Prostate gland (tissue), 2 donors: Measurements from ENCODE around the gene IGF1. TPM values are rescaled to one million over a fixed set of nuclear protein-coding genes. Genes with fewer than 3 reads are reported as not detected.
"Not testable (repeated sequence)": the region's sequence is repeated elsewhere in the genome, so short reads cannot be mapped to it uniquely, and the experiment has no call there.

ENCODE experiments used
- DNase-seq: peaks from one replicate; pipeline ENCODE4 v3.0.0-alpha.2; 2019; ENCODE audit warnings: low spot score
- H3K27ac ChIP-seq, 2 donors: fragments of 200-600 bp; sonication (generic); 2 replicates each; pipeline ENCODE4 v1.5.1; 2017 to 2019
- H3K27me3 ChIP-seq: fragments of 200-600 bp; sonication (generic); replicated peaks from 2 replicates; pipeline ENCODE4 v1.5.1; 2019; ENCODE audit not compliant: insufficient read depth
- H3K36me3 ChIP-seq, 2 donors: fragments of 200-600 bp; sonication (generic); 1 replicate in 1 of 2; 2 replicates in 1 of 2; pipeline versions ENCODE4 v1.5.1 to v1.8.1; 2017 to 2019
- H3K4me1 ChIP-seq: fragments of 200-600 bp; sonication (generic); replicated peaks from 2 replicates; pipeline ENCODE4 v1.5.1; 2019
- H3K4me3 ChIP-seq, 2 donors: fragments of 200-600 bp; sonication (generic); 2 replicates each; pipeline ENCODE4 v1.5.1; 2017 to 2019
- H3K9me3 ChIP-seq: fragments of 200-600 bp; sonication (generic); 2 replicates; pipeline ENCODE4 v1.5.1; 2017
- POLR2A ChIP-seq: fragments of 450-650 bp; IDR thresholded peaks from one replicate; pipeline ENCODE4 v1.6.1; 2016; ENCODE audit warnings: antibody characterized with exemption, mild to moderate bottlenecking
- POLR2AphosphoS5 ChIP-seq: sonication (generic); formaldehyde crosslinking; IDR thresholded peaks from one replicate; pipeline ENCODE4 v1.6.1; 2017; ENCODE audit warnings: antibody characterized with exemption
- WGBS: methylation state at CpG from one replicate; pipeline ENCODE4 v1.1.5; 2018; 5-methylcytosine and 5-hydroxymethylcytosine counted together
- intact Hi-C: fragments of 100-400 bp; cut with DNase I; formaldehyde crosslinking; loops from one replicate; pipeline ENCODE4 v1.14.2; 2022
- total RNA-seq, 2 donors: library from RNA; depleted of rRNA; stranded (reverse); fragments of >200 nt; gene quantifications; one replicate each; pipeline ENCODE4 v1.1.0, GENCODE V29; 2016
- TF ChIP-seq, protein P1 (sequence below), 4 experiments: fragments of 200-600 bp in 2 of 4; fragments of 450-650 bp in 2 of 4; sonication (generic) in 2 of 4; IDR thresholded peaks; 1 replicate in 3 of 4; 2 replicates in 1 of 4; pipeline ENCODE4 v1.5.1; 2016 to 2019; ENCODE audit warnings: antibody characterized with exemption in 4 of 4, mild to moderate bottlenecking in 2 of 4, moderate library complexity in 2 of 4

IGF1 gene
- total RNA-seq, 2 donors from 2014 or later, result 6.9 to 35.6 TPM

DNA sequence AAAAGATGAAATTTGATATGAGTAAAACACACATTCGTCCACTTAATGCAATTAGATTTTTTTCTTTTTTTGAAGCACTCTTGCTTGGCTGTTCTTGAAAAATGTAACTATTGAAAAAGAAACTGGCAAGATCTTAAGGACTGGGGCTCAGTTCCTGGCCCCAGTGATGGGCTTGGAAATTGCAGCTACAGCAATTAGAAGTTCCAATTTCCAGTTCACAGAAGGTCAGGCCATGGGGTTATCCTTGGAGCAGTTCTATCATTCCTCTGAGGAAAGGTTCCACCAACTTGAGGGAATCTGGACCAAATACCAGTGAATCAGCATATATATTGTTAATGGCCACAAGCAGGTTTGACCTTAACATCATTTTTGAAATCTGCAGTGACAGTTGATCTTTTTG, 18.9 kb downstream of the IGF1 start:
- TF ChIP-seq POLR2AphosphoS5 (no peak), POLR2A (no peak)
- TF ChIP-seq, protein P1, sequence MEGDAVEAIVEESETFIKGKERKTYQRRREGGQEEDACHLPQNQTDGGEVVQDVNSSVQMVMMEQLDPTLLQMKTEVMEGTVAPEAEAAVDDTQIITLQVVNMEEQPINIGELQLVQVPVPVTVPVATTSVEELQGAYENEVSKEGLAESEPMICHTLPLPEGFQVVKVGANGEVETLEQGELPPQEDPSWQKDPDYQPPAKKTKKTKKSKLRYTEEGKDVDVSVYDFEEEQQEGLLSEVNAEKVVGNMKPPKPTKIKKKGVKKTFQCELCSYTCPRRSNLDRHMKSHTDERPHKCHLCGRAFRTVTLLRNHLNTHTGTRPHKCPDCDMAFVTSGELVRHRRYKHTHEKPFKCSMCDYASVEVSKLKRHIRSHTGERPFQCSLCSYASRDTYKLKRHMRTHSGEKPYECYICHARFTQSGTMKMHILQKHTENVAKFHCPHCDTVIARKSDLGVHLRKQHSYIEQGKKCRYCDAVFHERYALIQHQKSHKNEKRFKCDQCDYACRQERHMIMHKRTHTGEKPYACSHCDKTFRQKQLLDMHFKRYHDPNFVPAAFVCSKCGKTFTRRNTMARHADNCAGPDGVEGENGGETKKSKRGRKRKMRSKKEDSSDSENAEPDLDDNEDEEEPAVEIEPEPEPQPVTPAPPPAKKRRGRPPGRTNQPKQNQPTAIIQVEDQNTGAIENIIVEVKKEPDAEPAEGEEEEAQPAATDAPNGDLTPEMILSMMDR (IDR thresholded peaks at IDR 0.05), result no peak
- no peak for DNase-seq

DNA sequence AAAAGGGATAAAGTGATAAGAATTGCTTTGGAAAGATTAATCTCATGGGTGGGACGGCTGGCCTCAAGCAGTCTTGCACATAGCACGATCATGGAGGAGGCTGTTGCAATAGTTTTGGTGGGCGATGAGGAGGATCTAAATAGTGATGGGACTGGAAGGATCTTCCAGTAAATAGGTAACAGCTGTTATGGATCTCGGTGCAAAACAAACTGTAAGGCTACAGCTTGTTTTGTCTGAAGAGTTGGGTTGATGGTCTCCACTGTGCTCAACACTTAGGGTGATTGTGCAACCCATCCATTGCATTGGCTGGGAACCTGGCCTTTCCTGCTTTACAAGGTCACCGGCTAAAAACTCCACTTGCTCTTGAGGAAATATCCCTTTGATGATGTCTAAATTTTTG, 21.0 kb downstream of the IGF1 start:
- no peak overlapping the region for H3K4me3 ChIP-seq
- H3K36me3 ChIP-seq, result no peaks in the 10 kb centered on the region
- 83% methylated on average over 5 of the region's 5 CpGs for WGBS
- H3K27ac ChIP-seq, result no peak overlapping the region
- peaks cover 3% of the 10 kb centered on the region for H3K4me1 ChIP-seq
- intact Hi-C loops, result no loop called here
- TF ChIP-seq, protein P1 (IDR thresholded peaks at IDR 0.05), result no peak
- no peak for TF ChIP-seq POLR2A
- no peak for DNase-seq
- H3K9me3 ChIP-seq, result no peaks in the 10 kb centered on the region
- no peaks in the 10 kb centered on the region for H3K27me3 ChIP-seq

More for the DNA sequence above, 18.9 kb downstream of the IGF1 start:
- no peaks in the 10 kb centered on the region for H3K4me1 ChIP-seq
- no peaks in the 10 kb centered on the region for H3K36me3 ChIP-seq
- no peak overlapping the region for H3K27ac ChIP-seq
- intact Hi-C loops, result no loop called here
- 23% methylated on average over 1 of the region's 1 CpG for WGBS
- no peaks in the 10 kb centered on the region for H3K9me3 ChIP-seq
- H3K4me3 ChIP-seq, result no peak overlapping the region
- no peaks in the 10 kb centered on the region for H3K27me3 ChIP-seq

DNA sequence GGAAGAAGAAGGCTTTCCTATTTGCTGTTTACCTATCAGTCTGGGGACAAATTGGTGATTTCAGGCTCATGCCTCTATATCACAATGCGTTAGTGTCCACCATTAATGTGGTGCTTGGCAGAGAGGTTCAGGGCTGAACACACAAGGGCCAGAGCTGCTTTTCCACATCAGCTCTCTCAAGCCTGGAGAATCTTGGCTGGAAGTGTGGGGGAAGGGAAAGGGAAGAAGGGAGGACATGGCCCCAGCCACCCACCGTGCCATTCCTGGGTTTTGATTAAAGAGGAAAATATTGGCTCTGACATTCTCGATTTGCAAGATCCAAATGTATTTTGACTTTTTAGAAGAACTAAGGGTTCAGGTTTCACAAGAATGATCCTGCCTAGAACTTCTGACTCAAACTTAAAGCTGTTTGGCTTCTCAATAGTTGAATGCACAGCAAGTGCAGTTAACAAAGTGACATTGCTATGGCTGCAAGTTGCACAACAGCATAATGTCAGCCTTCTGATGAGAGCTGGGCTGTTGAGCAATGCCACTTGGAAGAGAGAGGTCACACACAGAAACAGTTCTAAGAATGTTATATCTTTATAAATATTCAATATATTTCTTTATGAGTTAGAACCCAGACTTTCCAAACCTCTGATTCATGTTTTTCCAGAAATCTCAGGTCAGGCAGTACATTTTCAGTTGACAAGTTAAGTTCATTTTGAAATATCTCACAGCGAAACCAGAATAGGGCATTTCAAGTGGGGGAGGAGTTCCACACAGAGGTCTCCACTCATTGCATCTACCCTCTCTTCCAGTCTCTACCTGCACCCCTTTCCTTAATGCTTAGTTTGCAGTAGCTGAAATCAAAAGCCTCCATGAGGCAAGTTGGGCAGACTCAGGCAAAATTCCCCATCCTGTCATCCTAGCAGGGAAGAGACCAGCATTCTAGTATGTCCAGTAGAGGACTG, 25.3 kb downstream of the IGF1 start:
- WGBS, result 81% methylated on average over 4 of the region's 4 CpGs
- no peak for DNase-seq

DNA sequence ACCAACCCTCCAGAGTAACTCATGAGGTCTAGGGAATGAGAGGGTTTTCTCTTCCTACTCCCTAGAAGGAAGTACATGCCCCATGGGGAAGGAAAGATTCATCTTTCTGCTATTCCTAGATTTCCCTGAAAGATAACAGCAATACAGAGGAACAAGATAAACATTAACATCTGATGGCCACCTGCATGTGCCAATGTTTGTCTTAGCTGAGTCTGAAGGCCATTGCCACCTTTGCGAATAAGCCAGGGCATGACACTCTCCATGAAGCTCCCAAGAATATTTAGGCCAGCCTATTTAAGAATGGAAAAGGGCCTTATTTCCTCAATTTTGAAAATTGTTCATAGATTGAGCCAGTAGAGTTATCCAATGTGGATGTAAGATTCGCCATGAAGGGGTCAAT, 26.0 kb downstream of the IGF1 start:
- Histone ChIP-seq H3K27me3 (no peaks in the 10 kb centered on the region), H3K27ac (no peak overlapping the region), H3K4me1 (peaks cover 4% of the 10 kb centered on the region), H3K9me3 (no peaks in the 10 kb centered on the region), H3K36me3 (no peaks in the 10 kb centered on the region), H3K4me3 (no peak overlapping the region)
- TF ChIP-seq, protein P1 (IDR thresholded peaks at IDR 0.05), result no peak
- no peak for TF ChIP-seq POLR2A
- no peak for TF ChIP-seq POLR2AphosphoS5
- DNase-seq, result no peak
- intact Hi-C loops, result no loop called here
- 93% methylated on average over 2 of the region's 2 CpGs for WGBS

More for the DNA sequence above, 25.3 kb downstream of the IGF1 start:
- H3K27me3 ChIP-seq, result no peaks in the 10 kb centered on the region
- no peaks in the 10 kb centered on the region for H3K9me3 ChIP-seq
- TF ChIP-seq, protein P1 (IDR thresholded peaks at IDR 0.05), result no peak
- TF ChIP-seq POLR2A, result no peak
- TF ChIP-seq POLR2AphosphoS5, result no peak
- intact Hi-C loops, result no loop called here
- no peaks in the 10 kb centered on the region for H3K36me3 ChIP-seq
- H3K4me1 ChIP-seq, result peaks cover 4% of the 10 kb centered on the region
- H3K27ac ChIP-seq, result no peak overlapping the region
- H3K4me3 ChIP-seq, result no peak overlapping the region

DNA sequence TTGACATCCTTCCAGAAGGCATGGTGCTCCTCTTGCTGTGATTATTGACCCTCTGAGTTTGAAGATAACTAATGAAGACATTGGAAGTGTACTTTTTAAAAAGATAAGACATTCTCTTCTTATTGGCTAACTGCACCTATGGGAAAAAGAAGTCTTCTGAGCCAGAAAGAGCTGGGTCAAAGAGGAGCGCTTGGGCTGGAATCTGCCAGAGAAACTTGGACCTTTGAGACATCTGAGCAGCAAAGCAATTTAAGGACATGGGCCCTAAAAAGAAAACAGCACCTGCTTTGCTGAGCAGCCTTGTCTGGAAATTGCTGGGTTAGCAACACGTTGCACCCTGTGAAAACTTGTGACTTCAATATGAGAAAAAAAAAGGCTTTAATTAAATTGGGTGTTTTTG, 27.8 kb downstream of the IGF1 start:
- H3K9me3 ChIP-seq, result no peaks in the 10 kb centered on the region
- no peak overlapping the region for H3K4me3 ChIP-seq
- no peaks in the 10 kb centered on the region for H3K27me3 ChIP-seq
- intact Hi-C loops, result no loop called here
- no peak overlapping the region for H3K27ac ChIP-seq
- 94% methylated on average over 2 of the region's 2 CpGs for WGBS
- TF ChIP-seq POLR2AphosphoS5, result no peak
- TF ChIP-seq, protein P1 (IDR thresholded peaks at IDR 0.05), result no peak
- no peak for TF ChIP-seq POLR2A
- H3K4me1 ChIP-seq, result peaks cover 4% of the 10 kb centered on the region
- DNase-seq, result no peak
- H3K36me3 ChIP-seq, result no peaks in the 10 kb centered on the region

DNA sequence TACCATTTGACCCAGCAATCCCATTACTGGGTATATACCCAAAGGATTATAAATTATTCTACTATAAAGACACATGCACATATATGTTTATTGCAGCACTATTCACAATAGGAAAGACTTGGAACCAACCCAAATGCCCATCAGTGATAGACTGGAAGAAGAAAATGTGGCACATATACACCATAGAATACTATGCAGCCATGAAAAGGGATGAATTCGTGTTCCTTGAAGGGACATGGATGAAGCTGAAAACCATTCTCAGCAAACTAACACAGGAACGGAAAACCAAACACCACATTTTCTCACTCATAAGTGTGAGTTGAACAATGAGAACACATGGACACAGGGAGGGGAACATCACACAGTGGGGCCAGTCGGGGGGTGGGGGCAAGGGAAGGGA, 31.3 kb downstream of the IGF1 start:
- H3K27ac ChIP-seq, DNase-seq, H3K27me3 ChIP-seq, intact Hi-C loops, H3K9me3 ChIP-seq, H3K36me3 ChIP-seq, H3K4me1 ChIP-seq, H3K4me3 ChIP-seq: not testable (repeated sequence)
- 93% methylated on average over 3 of the region's 3 CpGs for WGBS

DNA sequence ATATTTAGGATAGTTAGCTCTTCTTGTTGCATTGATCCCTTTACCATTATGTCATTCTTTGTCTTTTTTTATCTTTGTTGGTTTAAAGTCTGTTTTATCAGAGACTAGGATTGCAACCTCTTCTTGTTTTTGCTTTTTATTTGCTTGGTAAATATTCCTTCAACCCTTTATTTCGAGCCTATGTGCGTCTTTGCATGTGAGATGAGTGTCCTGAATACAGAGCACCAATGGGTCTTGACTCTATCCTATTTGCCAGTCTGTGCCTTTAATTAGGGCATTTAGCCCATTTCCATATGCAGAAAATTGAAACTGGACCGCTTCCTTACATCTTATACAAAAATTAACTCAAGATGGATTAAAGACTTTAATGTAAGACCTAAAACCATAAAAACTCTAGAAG, 32.9 kb downstream of the IGF1 start:
- H3K27me3 ChIP-seq, H3K36me3 ChIP-seq, H3K27ac ChIP-seq, intact Hi-C loops, DNase-seq, H3K4me1 ChIP-seq, H3K4me3 ChIP-seq, H3K9me3 ChIP-seq: not testable (repeated sequence)
- 78% methylated on average over 3 of the region's 3 CpGs for WGBS
